ENCODE data around the gene EEFSEC. TPM values are rescaled to one million over a fixed set of nuclear protein-coding genes. Genes with fewer than 3 reads are reported as not detected.

The EEFSEC gene
- total RNA-seq, 2 experiments from 2014 or later, result 17.7 to 25.3 TPM

- Histone ChIP-seq H3K9me3 (ENCODE audit: low read length) (no peaks in the 10 kb centered on the region), H3K36me3 (ENCODE audit: insufficient read depth, low read length) (no peaks in the 10 kb centered on the region), H2AFZ (ENCODE audit: low read length) (no peak overlapping the region), H3K9me2 (ENCODE audit: insufficient read depth, low read length) (no peaks in the 10 kb centered on the region), H3K4me3 (ENCODE audit: low read depth, low read length, poor library complexity, severe bottlenecking) (no peak overlapping the region), H3K4me1 (ENCODE audit: insufficient read depth, low read length, poor library complexity, severe bottlenecking) (no peaks in the 10 kb centered on the region), H3K79me2 (ENCODE audit: insufficient read depth, low read depth, low read length) (no peaks in the 10 kb centered on the region), H3K4me2 (ENCODE audit: low read length) (no peak overlapping the region), H4K20me1 (ENCODE audit: insufficient read depth, low read length) (no peaks in the 10 kb centered on the region), H3K27ac (ENCODE audit: low read depth, low read length, poor library complexity, severe bottlenecking) (no peak overlapping the region)
- TF ChIP-seq EZH2phosphoT487 (IDR thresholded peaks at IDR 0.05; ENCODE audit: borderline replicate concordance, low read depth, low read length), result no peak
- 0 out of 2 replicates have a peak, but pooled peaks have one; percentile 22 for TF ChIP-seq CTCF (conservative IDR thresholded peaks at IDR 0.05; ENCODE audit: low read length)
- POLR2A ChIA-PET, result interaction anchor here (0.6 kb wide), 1 partner anchor 336 kb away, joined by 4 read pairs; no protein-coding TSS in a partner anchor
- intact Hi-C loops (cut with micrococcal nuclease; ENCODE audit: unreplicated experiment), result no loop called here
- DNase-seq (ENCODE audit: low spot score), result no peak
- CTCF ChIA-PET (ENCODE audit: unreplicated experiment), result no interaction called here
- no TSS peak for BruUV-seq (replicated peaks)
These were observed 255.7 kb downstream of the EEFSEC start for GRCh38 chr3:128408693-128409623.

- H3K79me2 ChIP-seq (ENCODE audit: insufficient read depth, low read depth, low read length), result no peaks in the 10 kb centered on the region
- no peak overlapping the region for H3K27ac ChIP-seq (ENCODE audit: low read depth, low read length, poor library complexity, severe bottlenecking)
- no peak overlapping the region for H2AFZ ChIP-seq (ENCODE audit: low read length)
- CTCF ChIA-PET (ENCODE audit: unreplicated experiment), result no interaction called here
- no peak overlapping the region for H3K4me2 ChIP-seq (ENCODE audit: low read length)
- no peaks in the 10 kb centered on the region for H3K36me3 ChIP-seq (ENCODE audit: insufficient read depth, low read length)
- TF ChIP-seq EZH2phosphoT487 (IDR thresholded peaks at IDR 0.05; ENCODE audit: borderline replicate concordance, low read depth, low read length), result no peak
- TF ChIP-seq CTCF (conservative IDR thresholded peaks at IDR 0.05; ENCODE audit: low read length), result no peak
- no peaks in the 10 kb centered on the region for H4K20me1 ChIP-seq (ENCODE audit: insufficient read depth, low read length)
- no peaks in the 10 kb centered on the region for H3K4me1 ChIP-seq (ENCODE audit: insufficient read depth, low read length, poor library complexity, severe bottlenecking)
- no peaks in the 10 kb centered on the region for H3K9me3 ChIP-seq (ENCODE audit: low read length)
- BruUV-seq (replicated peaks), result no TSS peak
- intact Hi-C loops (cut with micrococcal nuclease; ENCODE audit: unreplicated experiment), result no loop called here
- DNase-seq (ENCODE audit: low spot score), result no peak
- no peaks in the 10 kb centered on the region for H3K9me2 ChIP-seq (ENCODE audit: insufficient read depth, low read length)
- POLR2A ChIA-PET, result interaction anchor here (0.6 kb wide), 1 partner anchor 335 kb away, joined by 4 read pairs; no protein-coding TSS in a partner anchor
- H3K4me3 ChIP-seq (ENCODE audit: low read depth, low read length, poor library complexity, severe bottlenecking), result no peak overlapping the region
These were observed 256.6 kb downstream of the EEFSEC start for GRCh38 chr3:128409624-128410581.

Data from OCI-LY7 (cell line).